ENCODE data around the gene SLC28A1.
"Not testable (repeated sequence)": the region's sequence is repeated elsewhere in the genome, so short reads cannot be mapped to it uniquely, and the experiment has no call there.

Gene SLC28A1

DNA sequence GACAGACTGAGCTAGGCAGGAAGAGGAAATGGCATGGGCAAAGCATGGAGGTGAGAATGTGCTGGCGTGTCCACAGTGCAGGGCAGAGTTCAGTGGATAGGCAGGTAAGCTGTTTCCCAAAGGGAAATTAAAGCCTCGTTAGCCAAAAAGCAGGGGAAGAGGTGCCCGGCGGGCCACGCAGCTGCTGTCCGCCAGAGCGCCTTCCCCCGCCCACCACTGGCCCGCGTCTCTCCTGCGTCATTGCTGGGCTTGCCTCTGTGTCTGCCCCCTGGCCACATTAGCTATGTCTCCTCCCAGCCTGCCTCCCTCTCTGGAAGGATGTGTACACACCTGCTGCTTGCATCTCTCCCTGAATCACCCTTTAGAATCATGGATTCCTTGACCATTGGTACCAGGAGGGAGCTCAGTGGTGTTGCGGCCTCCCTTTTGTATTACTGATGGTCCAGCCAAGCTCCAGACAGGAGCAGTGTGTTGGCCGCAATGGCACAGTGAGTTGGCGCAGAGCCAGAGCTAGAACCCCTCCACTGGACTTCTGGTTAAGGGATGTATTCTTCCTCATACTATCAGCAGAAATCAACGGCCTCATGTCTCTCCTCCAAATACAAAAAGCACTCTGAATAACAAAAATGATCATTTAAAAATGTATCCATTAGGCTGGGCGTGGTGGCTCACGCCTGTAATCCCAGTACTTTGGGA, 26.6 kb downstream of the SLC28A1 start:
- DNase-seq = no peak

- peak; percentile 96 for DNase-seq
These were observed 27.6 kb downstream of the SLC28A1 start for GRCh38 chr15:84911879-84912660.

- no peak for DNase-seq
These were observed 28.9 kb downstream of the SLC28A1 start for GRCh38 chr15:84913360-84913723.

- DNase-seq = no peak
These were observed 29.9 kb downstream of the SLC28A1 start for GRCh38 chr15:84914351-84914750.

DNA sequence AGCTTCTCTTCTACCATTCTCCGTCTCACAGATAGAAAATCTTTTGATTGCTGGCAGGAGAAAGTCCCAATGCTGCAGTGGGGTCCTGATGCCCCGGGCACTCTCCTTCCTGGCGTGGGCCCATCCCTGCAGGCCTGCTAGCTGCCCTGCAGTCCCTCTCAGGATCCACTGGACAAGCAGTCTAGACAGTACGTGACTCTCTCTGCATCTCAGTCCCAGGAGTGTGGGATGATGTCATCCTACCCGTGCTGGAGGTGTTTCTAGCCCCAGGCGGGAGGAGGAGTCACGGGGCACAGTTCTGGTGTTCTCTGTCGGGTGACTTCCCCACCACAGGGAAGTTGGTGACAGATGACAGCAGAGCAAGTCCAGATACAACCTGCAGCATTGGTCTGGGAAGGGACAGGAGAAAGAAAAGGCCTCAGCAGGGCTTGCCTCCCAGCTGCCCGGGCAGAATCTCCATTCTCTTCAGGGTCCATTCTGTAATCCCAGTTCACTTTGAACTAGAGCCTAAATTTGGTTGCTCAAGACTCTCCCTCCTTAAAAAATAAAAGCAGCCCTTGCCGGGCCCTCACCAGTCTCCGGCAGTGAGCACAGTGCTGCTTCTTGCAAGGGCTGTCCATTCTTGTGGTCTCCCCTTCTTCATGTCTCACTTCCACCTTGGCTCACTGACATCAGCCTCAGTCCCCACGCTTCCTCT, 30.6 kb downstream of the SLC28A1 start:
- no peak for DNase-seq

GRCh38 chr15:84915606-84915958, 31.1 kb downstream of the SLC28A1 start:
- no peak for DNase-seq

GRCh38 chr15:84917452-84917851, 33.0 kb downstream of the SLC28A1 start:
- no peak for DNase-seq

- no peak for DNase-seq
These were observed 34.7 kb downstream of the SLC28A1 start for GRCh38 chr15:84919106-84919667.

DNA sequence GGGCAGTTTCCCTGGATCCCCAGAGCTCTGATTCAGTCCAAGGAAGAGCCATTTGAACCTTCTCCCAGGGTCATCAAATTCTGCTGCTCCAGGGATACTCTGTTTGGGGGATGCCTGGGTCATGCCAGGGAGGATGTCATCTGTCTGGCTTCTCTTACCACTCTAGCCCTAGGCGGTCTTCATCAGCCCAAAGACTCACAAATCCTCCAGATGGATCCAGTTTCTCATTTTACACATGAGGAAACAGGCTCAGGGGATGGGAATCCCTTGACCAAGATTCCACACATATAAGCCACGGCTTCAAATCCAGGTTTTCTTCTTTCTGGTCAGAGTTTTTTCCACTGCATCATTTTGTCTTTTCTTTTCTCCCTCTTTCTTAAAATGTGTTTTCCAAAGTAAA, 36.7 kb downstream of the SLC28A1 start:
- DNase-seq = no peak

DNA sequence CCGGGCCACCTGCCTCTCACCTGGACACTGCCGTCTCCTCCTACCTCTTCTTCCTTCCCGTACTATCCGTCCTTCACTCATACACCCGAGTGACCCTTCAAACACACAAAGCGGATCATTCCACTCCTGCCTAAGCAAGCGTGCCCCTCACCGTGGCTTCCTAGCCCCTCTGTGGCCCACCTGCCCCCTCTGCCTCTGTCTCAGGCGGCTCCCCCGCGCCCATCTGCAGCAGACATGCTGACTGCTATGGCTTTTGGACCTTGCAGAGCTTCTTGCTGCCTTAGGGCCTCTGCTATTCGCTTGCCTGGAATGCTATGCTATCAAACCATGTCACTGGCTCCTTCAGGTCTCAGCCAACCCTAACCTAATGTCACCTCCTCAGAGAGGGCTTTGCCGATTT, 38.1 kb downstream of the SLC28A1 start:
- no peak for DNase-seq

GRCh38 chr15:84924077-84924731, 39.7 kb downstream of the SLC28A1 start:
- DNase-seq = no peak

- DNase-seq = not testable (repeated sequence)
These were observed 40.5 kb downstream of the SLC28A1 start for GRCh38 chr15:84924821-84925569.

GRCh38 chr15:84925906-84926305, 41.4 kb downstream of the SLC28A1 start:
- no peak for DNase-seq

DNA sequence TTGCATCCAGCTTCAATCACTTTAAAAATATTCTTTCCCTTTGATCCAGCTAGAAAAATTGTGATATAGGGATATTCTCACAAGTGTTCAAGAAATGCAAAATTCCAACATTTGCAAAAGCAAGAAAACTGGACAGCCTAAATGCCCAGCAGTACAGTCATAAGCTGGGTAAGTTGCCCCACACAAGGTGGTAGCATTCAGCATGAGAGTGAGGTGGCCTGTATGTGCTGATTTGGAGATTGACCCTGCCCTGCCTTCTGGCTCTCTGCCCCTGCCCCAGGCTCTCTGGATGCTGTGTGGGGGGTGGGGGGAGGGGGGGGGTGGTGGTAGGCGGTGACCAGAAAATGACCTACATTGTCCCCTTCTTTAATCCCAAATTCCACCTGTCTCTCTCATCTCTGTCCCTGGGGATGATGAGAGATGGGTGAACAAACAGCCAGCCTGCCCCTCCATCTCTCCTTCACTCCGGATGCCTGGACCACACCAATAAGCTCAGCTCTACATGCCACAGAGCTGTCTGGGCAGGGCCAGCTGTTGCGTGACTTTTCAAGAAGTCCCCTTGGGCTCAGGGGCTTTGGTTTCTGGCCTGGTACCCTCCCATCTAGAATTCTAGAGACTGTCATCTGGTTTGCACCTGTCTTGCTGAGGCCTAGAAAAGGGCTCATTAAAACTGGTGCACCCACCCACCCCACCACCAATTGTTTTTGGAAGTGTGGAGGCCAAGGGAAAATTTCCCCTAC, 42.2 kb downstream of the SLC28A1 start:
- no peak for DNase-seq

DNA sequence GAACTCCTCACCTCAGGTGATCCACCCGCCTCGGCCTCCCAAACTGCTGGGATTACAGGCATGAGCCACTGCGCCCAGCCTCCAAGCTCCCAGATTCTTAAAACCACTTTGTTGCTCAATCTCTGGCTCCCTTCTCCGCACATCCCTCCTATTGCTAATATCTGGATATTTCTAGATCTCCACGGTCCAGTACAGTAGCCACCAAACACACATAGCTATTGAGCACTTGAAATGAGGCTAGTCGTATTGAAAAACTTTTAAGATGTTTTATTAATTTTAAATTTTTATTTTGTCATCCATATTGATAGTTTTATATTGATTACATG, 44.3 kb downstream of the SLC28A1 start:
- DNase-seq = no peak

DNA sequence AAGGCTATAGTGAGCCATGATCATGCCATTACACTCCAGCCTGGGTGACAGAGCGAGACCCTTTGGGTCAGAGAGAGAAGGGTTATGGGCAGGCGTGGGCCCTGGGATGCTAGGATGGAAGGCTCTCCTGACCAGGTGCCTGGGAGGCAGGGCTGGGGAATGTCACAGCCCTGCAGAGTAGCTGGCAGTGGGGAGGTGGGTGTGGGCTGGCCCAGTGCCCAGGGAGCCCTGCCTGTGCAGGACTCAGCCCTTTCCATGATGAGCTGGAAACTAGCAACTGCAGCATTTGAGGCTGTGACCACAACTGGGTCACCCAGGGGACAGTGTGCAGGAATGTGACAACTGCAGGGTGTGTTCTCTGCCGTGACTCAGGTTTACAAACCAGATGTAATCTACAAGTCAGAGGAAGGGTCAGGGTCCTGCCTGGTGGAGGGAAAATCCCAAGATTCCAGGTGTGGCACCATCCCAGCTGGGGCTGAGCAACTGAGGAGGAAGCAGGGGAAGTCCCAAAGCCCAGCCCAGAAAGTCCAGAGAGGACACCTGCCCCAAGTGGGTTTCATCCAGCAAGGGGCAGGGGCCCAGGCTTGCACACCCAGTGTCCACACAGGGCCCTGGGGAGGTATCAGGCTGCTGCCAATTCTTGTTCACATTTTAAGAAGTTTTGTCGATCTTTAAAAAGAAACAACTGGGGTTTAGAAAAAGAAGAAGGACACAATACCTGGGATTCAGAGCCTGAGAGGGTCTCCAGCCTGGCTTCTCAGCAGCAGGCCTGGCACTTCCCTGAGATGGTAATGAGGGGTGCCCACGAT, 45.5 kb downstream of the SLC28A1 start:
- peak; percentile 3 for DNase-seq

DNA sequence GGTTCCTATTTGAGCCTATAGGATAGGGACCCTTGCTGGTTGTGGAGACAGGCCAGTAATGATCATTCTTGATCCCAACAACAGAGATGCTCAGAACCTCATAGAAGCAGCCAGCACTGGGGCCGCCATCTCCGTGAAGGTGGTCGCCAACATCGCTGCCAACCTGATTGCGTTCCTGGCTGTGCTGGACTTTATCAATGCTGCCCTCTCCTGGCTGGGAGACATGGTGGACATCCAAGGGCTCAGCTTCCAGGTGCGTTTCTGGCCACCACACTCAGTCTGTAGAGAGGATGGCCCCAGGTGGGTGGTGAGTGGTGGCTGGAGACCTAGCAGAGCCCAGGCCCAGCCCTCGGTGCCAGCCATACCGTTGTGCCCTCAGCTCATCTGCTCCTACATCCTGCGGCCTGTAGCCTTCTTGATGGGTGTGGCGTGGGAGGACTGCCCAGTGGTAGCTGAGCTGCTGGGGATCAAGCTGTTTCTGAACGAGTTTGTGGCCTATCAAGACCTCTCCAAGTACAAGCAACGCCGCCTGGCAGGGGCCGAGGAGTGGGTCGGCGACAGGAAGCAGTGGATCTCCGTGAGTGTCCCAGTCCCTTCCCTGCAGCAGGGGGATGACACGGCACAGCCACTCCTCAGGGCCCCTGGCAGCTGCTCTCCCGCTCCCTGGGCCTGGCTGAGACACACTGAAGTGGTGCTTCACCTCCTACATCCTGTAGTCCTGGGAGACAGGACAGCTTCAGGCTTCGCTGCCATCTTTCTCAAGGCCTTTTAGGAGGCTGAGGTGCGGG, 50.7 kb downstream of the SLC28A1 start:
- no peak for DNase-seq

- DNase-seq = no peak
These were observed 52.7 kb downstream of the SLC28A1 start for GRCh38 chr15:84937144-84937543.

DNA sequence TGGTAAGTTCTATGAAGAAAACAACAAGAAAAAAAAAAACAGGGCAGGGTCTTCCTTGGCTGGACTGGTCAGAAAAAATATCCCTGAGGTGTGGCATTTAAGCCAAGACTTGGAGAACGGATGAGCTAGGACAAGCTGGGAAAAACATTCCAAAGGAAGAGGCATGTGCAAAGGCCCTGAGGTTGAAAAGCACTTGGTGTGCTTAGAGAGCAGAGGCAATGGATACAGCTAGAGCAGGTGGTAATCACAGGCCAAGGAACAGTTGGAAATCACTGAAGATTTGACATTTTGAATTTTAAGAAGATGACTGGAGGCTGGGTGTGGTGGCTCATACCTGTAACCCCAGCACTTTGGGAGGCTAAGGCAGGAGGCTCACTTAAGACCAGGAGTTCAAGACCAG, 54.3 kb downstream of the SLC28A1 start:
- DNase-seq = no peak

GRCh38 chr15:84940399-84940798, 55.9 kb downstream of the SLC28A1 start:
- no peak for DNase-seq

Measured in HCEC 1CT (cell line).